Hematopoietic multipotent progenitor cell treated with erythropoietin and hydrocortisone succinate and interleukin-3 and kit ligand, for 4 days (in vitro differentiated cells): Measurements from ENCODE around the gene AZIN2.
"Not testable (repeated sequence)": the region's sequence is repeated elsewhere in the genome, so short reads cannot be mapped to it uniquely, and the experiment has no call there.

Experiments used
- DNase-seq: peaks from one replicate; pipeline ENCODE4 v3.0.0-alpha.2; 2015

Gene AZIN2

GRCh38 chr1:33060579-33061083, 20.3 kb upstream of the AZIN2 start:
- DNase-seq = no peak

GRCh38 chr1:33061834-33062233, 19.1 kb upstream of the AZIN2 start:
- no peak for DNase-seq

GRCh38 chr1:33064284-33064683, 16.7 kb upstream of the AZIN2 start:
- not testable (repeated sequence) for DNase-seq

GRCh38 chr1:33065301-33065700, 15.7 kb upstream of the AZIN2 start:
- no peak for DNase-seq

- DNase-seq = not testable (repeated sequence)
Observed at GRCh38 chr1:33066477-33066876, 14.5 kb upstream of the AZIN2 start.

- DNase-seq = not testable (repeated sequence)
Observed at GRCh38 chr1:33068108-33068507, 12.8 kb upstream of the AZIN2 start.

- no peak for DNase-seq
Observed at GRCh38 chr1:33070628-33071027, 10.3 kb upstream of the AZIN2 start.

- no peak for DNase-seq
Observed at GRCh38 chr1:33072707-33073106, 8.2 kb upstream of the AZIN2 start.

- DNase-seq = no peak
Observed at GRCh38 chr1:33074193-33074945, 6.6 kb upstream of the AZIN2 start.

GRCh38 chr1:33078030-33078591, 2.8 kb upstream of the AZIN2 start:
- DNase-seq = no peak

- no peak for DNase-seq
Observed at GRCh38 chr1:33080373-33080772, 580 bp upstream of the AZIN2 start.

- no peak for DNase-seq
Observed at GRCh38 chr1:33081554-33082305, 777 bp downstream of the AZIN2 start.

- DNase-seq = no peak
Observed at GRCh38 chr1:33082575-33083108, 1.7 kb downstream of the AZIN2 start.

- no peak for DNase-seq
Observed at GRCh38 chr1:33085332-33085731, 4.4 kb downstream of the AZIN2 start.

GRCh38 chr1:33086384-33086850, 5.5 kb downstream of the AZIN2 start:
- peak; percentile 80 for DNase-seq

GRCh38 chr1:33087677-33088076, 6.7 kb downstream of the AZIN2 start:
- DNase-seq = no peak

- DNase-seq = peak; percentile 68
Observed at GRCh38 chr1:33088119-33088906, 7.4 kb downstream of the AZIN2 start.

- DNase-seq = no peak
Observed at GRCh38 chr1:33089457-33089856, 8.5 kb downstream of the AZIN2 start.

GRCh38 chr1:33092438-33092837, 11.5 kb downstream of the AZIN2 start:
- no peak for DNase-seq

- peak; percentile 56 for DNase-seq
Observed at GRCh38 chr1:33093004-33093403, 12.1 kb downstream of the AZIN2 start.

- DNase-seq = no peak
Observed at GRCh38 chr1:33094486-33094885, 13.5 kb downstream of the AZIN2 start.

GRCh38 chr1:33094971-33095604, 14.1 kb downstream of the AZIN2 start:
- peak; percentile 32 for DNase-seq
